ENCODE data around the gene TPRA1.

Gene TPRA1

GRCh38 chr3:127590282-127590592 is 296 bp downstream of the TPRA1 start:
- no peak for DNase-seq (ENCODE audit: low read depth)

- no peak for DNase-seq (ENCODE audit: low read depth)
Observed at GRCh38 chr3:127589600-127590281, 792 bp downstream of the TPRA1 start.

GRCh38 chr3:127588806-127589577 is 1.5 kb downstream of the TPRA1 start:
- no peak for DNase-seq (ENCODE audit: low read depth)

- DNase-seq (ENCODE audit: low read depth) = no peak
Observed at GRCh38 chr3:127587876-127588275, 2.7 kb downstream of the TPRA1 start.

GRCh38 chr3:127585813-127586413 is 4.6 kb downstream of the TPRA1 start:
- DNase-seq (ENCODE audit: low read depth) = no peak

GRCh38 chr3:127585163-127585812 is 5.2 kb downstream of the TPRA1 start:
- DNase-seq (ENCODE audit: low read depth) = no peak

- DNase-seq (ENCODE audit: low read depth) = no peak
Observed at GRCh38 chr3:127584734-127585133, 5.8 kb downstream of the TPRA1 start.

GRCh38 chr3:127580327-127581060 is 10.0 kb downstream of the TPRA1 start:
- DNase-seq (ENCODE audit: low read depth) = no peak

DNA sequence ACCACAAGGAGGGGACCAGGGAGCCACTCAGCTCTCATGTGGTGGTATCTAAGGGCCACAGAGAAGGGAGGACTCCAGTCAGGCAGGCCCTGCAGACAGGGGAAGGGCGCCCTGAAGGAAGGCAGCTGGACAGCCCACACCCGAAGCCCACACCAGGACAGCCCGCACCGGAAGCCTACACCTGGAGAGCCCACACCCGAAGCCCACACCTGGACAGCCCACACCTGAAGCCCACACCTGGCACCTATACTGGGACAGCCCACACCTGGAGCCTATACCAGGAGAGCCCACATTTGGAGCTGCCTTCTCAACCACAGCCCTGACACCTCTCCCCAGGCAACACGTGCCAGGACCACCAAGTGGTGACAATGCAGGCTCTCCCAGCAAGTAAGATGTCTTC is 11.7 kb downstream of the TPRA1 start:
- no peak for DNase-seq (ENCODE audit: low read depth)

GRCh38 chr3:127578168-127578567 is 12.4 kb downstream of the TPRA1 start:
- no peak for DNase-seq (ENCODE audit: low read depth)

GRCh38 chr3:127577448-127577847 is 13.1 kb downstream of the TPRA1 start:
- no peak for DNase-seq (ENCODE audit: low read depth)

DNA sequence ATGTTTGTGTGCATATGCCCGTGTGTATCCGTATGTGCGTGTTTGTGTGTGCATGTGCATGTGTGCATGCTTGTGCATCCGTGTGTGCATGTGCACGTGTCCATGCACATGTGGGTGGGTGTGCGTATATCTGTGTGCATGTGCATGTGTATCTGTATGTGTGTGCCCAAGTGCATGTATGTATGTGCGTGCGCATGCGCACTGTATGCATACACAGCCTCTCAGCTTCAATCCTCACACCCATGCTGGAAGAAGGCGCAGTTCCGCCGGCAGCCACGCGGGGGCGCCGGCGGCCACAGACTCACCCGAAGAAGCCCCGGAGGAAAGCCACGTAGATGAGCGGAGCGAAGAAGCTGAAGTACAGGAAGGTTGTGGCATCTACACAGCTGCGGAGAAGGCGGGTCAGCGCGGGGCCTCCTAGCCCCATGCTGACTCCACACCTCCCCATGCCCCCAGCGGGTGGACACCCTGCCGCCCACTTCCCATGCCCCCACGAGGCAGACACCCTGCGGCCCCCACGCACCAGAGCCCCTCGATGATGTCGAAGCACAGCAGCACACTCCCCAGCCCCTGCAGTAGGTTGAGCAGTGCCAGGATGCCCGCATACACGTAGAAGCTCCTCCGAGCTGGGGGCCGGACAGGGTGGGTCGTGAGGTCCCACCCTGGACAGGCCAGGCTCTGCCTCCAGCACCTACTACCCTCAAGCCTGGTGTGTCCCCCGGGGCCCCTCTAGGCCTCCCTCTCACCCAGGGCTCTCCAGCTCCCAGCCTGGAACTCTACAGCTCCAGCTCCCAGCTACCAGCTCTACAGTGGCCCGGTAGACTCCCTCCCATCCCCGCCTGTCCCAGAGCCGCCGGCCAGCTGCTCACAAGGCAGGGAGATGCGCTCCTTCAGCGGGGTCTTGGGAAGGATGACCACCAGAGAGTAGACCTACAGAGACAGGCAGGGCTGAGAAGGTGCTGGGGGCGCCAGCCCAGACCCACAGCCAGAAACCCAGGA is 15.4 kb downstream of the TPRA1 start:
- DNase-seq (ENCODE audit: low read depth) = peak; percentile 84

- DNase-seq (ENCODE audit: low read depth) = no peak
Observed at GRCh38 chr3:127573912-127574311, 16.6 kb downstream of the TPRA1 start.

DNA sequence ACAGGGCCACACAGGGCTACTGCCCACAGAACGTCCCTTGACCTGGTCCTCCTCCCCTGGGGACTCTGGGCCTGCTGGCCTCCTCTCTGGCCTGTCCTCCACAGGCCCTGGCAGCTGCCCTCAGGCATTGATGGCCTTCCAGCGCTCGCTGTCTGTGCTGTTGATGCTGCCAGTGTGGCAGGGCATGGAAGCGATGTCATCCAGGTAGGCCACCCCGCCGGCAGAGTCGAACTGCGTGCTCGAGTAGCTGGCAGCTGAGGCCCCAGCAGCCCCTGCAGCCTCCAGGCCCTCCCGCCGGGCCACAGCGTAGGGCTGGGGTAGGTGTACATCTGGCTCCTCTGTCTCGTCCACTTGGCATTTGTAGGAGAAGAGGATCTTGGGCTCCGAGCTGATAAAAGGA is 17.1 kb downstream of the TPRA1 start:
- DNase-seq (ENCODE audit: low read depth) = no peak

- DNase-seq (ENCODE audit: low read depth) = no peak
Observed at GRCh38 chr3:127572735-127573134, 17.8 kb downstream of the TPRA1 start.

GRCh38 chr3:127572186-127572585 is 18.3 kb downstream of the TPRA1 start:
- DNase-seq (ENCODE audit: low read depth) = no peak

GRCh38 chr3:127570520-127570919 is 20.0 kb downstream of the TPRA1 start:
- DNase-seq (ENCODE audit: low read depth) = no peak

DNA sequence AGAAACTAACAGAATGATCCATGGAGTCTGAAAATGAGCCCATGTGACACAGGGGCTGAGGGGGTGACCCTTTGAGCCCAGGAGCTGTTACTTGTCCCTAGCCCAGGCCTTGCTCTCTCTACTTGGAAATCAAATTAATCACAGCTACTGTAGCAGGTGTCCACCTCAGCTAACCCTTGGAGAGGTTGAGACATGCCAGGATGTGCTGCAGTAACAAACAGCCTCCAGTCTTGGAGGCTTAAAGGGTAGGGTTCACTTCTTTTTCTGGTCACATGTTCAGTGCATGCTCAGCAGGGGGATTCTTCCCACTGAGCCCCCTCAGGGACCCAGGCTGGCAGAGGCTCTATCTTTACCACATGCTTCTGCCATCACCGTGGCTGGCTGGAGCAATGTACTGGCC is 21.4 kb downstream of the TPRA1 start:
- DNase-seq (ENCODE audit: low read depth) = no peak

- DNase-seq (ENCODE audit: low read depth) = no peak
Observed at GRCh38 chr3:127568586-127568985, 21.9 kb downstream of the TPRA1 start.

DNA sequence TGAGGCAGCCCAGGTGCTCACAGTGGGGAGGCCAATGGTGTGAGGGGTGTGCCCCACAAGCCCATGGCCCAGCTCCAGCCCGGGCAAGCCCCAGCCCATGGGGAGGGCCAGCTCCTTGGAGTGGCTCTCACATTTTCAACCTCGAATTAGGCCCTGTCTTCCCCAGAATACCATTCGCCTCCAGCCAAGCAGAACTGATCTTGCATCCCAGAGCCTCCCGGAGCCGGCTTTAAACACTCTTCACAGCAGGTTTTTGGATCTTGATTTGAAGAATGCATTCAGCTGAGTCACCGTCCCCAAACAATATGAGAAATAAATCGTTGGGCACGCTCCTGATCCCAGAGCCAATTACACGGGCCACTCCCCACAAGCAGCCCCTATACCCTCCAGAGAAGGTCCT is 23.7 kb downstream of the TPRA1 start:
- no peak for DNase-seq (ENCODE audit: low read depth)

DNA sequence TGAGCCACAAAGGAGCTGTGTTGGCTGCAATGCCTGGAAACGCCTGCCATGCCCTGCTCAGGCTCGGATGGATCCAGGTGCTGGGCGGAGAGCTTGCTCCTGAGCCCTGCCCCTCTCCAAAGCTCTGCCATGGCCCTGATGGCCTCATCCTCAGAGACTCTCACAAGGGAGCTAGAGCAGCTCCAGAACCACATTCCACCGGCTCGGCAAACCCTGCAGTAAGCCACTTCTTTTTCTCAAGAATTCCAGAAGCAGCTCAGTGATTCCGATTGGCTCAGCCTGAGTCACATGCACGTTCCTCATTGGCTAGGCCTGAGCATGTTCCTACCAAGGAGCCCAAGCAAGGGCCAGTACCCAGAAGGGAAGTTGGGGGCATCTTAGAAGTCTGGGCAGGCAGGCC is 24.8 kb downstream of the TPRA1 start:
- no peak for DNase-seq (ENCODE audit: low read depth)

Measured in fibroblast of the conjunctiva (primary cell).